Keratinocyte (primary cell): ENCODE results near the gene TMPRSS3. TPM values are rescaled to one million over a fixed set of nuclear protein-coding genes. Genes with fewer than 3 reads are reported as not detected.

Experiments
- DNase-seq: peaks from one replicate; pipeline ENCODE4 v3.0.0-alpha.2; 2011; ENCODE audit warnings: low read depth, missing footprints, low spot score
- FAIRE-seq: peaks from 2 replicates; lab custom pipeline; 2011; peaks lifted over from hg19 to GRCh38; lab: Jason Lieb, UNC
- H2AFZ ChIP-seq: 2 replicates; pipeline ENCODE4 v1.6.0; 2012; ENCODE audit warnings: low read length, control low read depth, inconsistent platforms; ENCODE audit not compliant: control insufficient read depth
- H3K27ac ChIP-seq: 2 replicates; pipeline ENCODE4 v1.5.1; 2011; ENCODE audit warnings: low read length; ENCODE audit not compliant: control insufficient read depth, insufficient read depth
- H3K27me3 ChIP-seq: 3 replicates; pipeline ENCODE4 v1.6.0; 2011; ENCODE audit warnings: low read length; ENCODE audit not compliant: control insufficient read depth, insufficient read depth; ENCODE audit errors: extremely low read depth
- H3K36me3 ChIP-seq, 2 experiments: 2 replicates in 1 of 2; 3 replicates in 1 of 2; pipeline ENCODE4 v1.5.1; 2011; ENCODE audit warnings: low read length in 2 of 2, mild to moderate bottlenecking in 1 of 2; ENCODE audit not compliant: control insufficient read depth in 2 of 2, insufficient read depth in 2 of 2; ENCODE audit errors: extremely low read depth in 1 of 2
- H3K4me1 ChIP-seq: 3 replicates; pipeline ENCODE4 v1.5.1; 2011; ENCODE audit warnings: low read length; ENCODE audit not compliant: control insufficient read depth, insufficient read depth; ENCODE audit errors: extremely low read depth
- H3K4me2 ChIP-seq: 3 replicates; pipeline ENCODE4 v1.6.0; 2011; ENCODE audit warnings: low read depth, low read length; ENCODE audit not compliant: control insufficient read depth, insufficient read depth; ENCODE audit errors: extremely low read depth
- H3K4me3 ChIP-seq, 3 experiments: fragments of 200-600 bp in 1 of 3; sonication (generic) in 1 of 3; 2 replicates in 2 of 3; 3 replicates in 1 of 3; pipeline ENCODE4 v1.5.1; 2011 to 2016; ENCODE audit warnings: low read length in 3 of 3, mild to moderate bottlenecking in 3 of 3, control low read depth in 2 of 3, inconsistent platforms in 1 of 3, low read depth in 1 of 3, mixed read lengths in 1 of 3, mixed run types in 1 of 3, moderate library complexity in 1 of 3; ENCODE audit not compliant: control insufficient read depth in 2 of 3, insufficient read depth in 2 of 3; ENCODE audit errors: extremely low read depth in 1 of 3
- H3K79me2 ChIP-seq: 2 replicates; pipeline ENCODE4 v1.6.0; 2012; ENCODE audit warnings: low read length; ENCODE audit not compliant: control insufficient read depth, insufficient read depth
- H3K9ac ChIP-seq: 3 replicates; pipeline ENCODE4 v1.6.0; 2011; ENCODE audit warnings: low read length; ENCODE audit not compliant: control insufficient read depth, insufficient read depth; ENCODE audit errors: extremely low read depth
- H3K9me1 ChIP-seq: 3 replicates; pipeline ENCODE4 v1.6.0; 2011; ENCODE audit warnings: low read length; ENCODE audit not compliant: control insufficient read depth, insufficient read depth; ENCODE audit errors: extremely low read depth
- H3K9me3 ChIP-seq: 2 replicates; pipeline ENCODE4 v1.5.1; 2012; ENCODE audit warnings: low read depth, low read length; ENCODE audit not compliant: control insufficient read depth
- H4K20me1 ChIP-seq: 3 replicates; pipeline ENCODE4 v1.6.0; 2011; ENCODE audit warnings: low read length; ENCODE audit not compliant: control insufficient read depth, insufficient read depth; ENCODE audit errors: extremely low read depth
- EZH2 ChIP-seq: IDR thresholded peaks from one replicate; pipeline ENCODE4 v1.6.1; 2012; ENCODE audit warnings: inconsistent platforms, mild to moderate bottlenecking, low read length, moderate library complexity
- dilution Hi-C: fragments of 300-500 bp; cut with MboI; formaldehyde crosslinking; loops from one replicate; pipeline ENCODE4 v1.7.0; 2020; ENCODE audit warnings: low sequenced_read_pairs; ENCODE audit not compliant: extremely low pct_ligation_motif_present
- polyA plus RNA-seq, 5 experiments: library from polyadenylated mRNA; depleted of rRNA in 3 of 5; stranded (reverse) in 3 of 5; stranded (forward) in 1 of 5; unstranded in 1 of 5; fragments of >200 nt; gene quantifications; 1 replicate in 1 of 5; 2 replicates in 3 of 5; 3 replicates in 1 of 5; pipeline versions ENCODE4 v1.2.1 to v1.2.3, GENCODE V29; 2011 to 2012; ENCODE audit warnings: missing spikeins in 2 of 5, low read depth in 1 of 5, low replicate concordance in 1 of 5
- TF ChIP-seq, protein P1 (sequence below), 3 experiments: IDR thresholded peaks in 1 of 3; conservative IDR thresholded peaks in 1 of 3; optimal IDR thresholded peaks in 1 of 3; 2 replicates in 2 of 3; 3 replicates in 1 of 3; pipeline versions ENCODE3 to v1.5.1; 2011; ENCODE audit warnings: low read length in 3 of 3, mild to moderate bottlenecking in 3 of 3, moderate library complexity in 2 of 3, control low read depth in 1 of 3, inconsistent platforms in 1 of 3; ENCODE audit not compliant: insufficient read depth in 2 of 3; ENCODE audit errors: extremely low read depth in 1 of 3

TMPRSS3 gene
- polyA plus RNA-seq, 1 donor (not counting 4 experiments of a cell fraction or from before 2014, with no cell fraction given): not detected

- Histone ChIP-seq H3K9me1 (no peaks in the 10 kb centered on the region), H2AFZ (no peak overlapping the region), H3K9ac (no peak overlapping the region), H4K20me1 (no peaks in the 10 kb centered on the region), H3K27ac (no peak overlapping the region), H3K36me3 (no peaks in the 10 kb centered on the region), H3K79me2 (no peaks in the 10 kb centered on the region), H3K4me2 (no peak overlapping the region), H3K4me3 (no peak overlapping the region), H3K4me1 (no peaks in the 10 kb centered on the region), H3K27me3 (no peaks in the 10 kb centered on the region), H3K9me3 (no peaks in the 10 kb centered on the region)
- dilution Hi-C loops: no loop called here
- DNase-seq (no peak), FAIRE-seq (no peak)
- TF ChIP-seq, protein P1, sequence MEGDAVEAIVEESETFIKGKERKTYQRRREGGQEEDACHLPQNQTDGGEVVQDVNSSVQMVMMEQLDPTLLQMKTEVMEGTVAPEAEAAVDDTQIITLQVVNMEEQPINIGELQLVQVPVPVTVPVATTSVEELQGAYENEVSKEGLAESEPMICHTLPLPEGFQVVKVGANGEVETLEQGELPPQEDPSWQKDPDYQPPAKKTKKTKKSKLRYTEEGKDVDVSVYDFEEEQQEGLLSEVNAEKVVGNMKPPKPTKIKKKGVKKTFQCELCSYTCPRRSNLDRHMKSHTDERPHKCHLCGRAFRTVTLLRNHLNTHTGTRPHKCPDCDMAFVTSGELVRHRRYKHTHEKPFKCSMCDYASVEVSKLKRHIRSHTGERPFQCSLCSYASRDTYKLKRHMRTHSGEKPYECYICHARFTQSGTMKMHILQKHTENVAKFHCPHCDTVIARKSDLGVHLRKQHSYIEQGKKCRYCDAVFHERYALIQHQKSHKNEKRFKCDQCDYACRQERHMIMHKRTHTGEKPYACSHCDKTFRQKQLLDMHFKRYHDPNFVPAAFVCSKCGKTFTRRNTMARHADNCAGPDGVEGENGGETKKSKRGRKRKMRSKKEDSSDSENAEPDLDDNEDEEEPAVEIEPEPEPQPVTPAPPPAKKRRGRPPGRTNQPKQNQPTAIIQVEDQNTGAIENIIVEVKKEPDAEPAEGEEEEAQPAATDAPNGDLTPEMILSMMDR (optimal IDR thresholded peaks at IDR 0.05 in 1 of 3, IDR thresholded peaks at IDR 0.05 in 1 of 3, conservative IDR thresholded peaks at IDR 0.05 in 1 of 3; ENCODE audit: extremely low read depth in 1 of 3, insufficient read depth in 2 of 3, low read length in 3 of 3): no peak
- no peak for TF ChIP-seq EZH2
Observed at GRCh38 chr21:42383331-42383730, 12.5 kb downstream of the TMPRSS3 start.

DNA sequence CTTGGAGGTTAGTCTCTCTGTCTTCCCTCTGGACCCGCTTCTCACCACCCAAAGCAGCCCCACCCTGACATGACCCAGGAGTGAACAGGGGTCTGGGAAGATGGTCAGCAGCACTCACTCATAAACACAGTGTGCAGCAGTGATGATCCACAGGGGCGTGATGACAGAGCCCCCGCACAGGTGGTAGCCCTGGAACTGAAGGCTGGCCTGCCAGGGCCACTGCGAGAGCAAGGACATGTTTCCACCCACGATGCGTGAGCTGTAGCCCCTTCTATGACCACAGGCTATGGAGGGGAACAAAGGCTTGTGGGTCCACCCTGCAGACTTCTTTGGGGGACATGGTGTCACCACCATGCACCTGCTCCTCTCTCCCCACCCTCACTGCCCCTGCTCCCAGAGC, 12.9 kb downstream of the TMPRSS3 start:
- H4K20me1 ChIP-seq: no peaks in the 10 kb centered on the region
- no peak for DNase-seq
- no peak overlapping the region for H2AFZ ChIP-seq
- no peak overlapping the region for H3K9ac ChIP-seq
- H3K4me2 ChIP-seq: no peak overlapping the region
- FAIRE-seq: no peak
- no peaks in the 10 kb centered on the region for H3K9me1 ChIP-seq
- no peaks in the 10 kb centered on the region for H3K27me3 ChIP-seq
- dilution Hi-C loops: no loop called here
- H3K9me3 ChIP-seq: no peaks in the 10 kb centered on the region
- no peaks in the 10 kb centered on the region for H3K36me3 ChIP-seq
- no peaks in the 10 kb centered on the region for H3K79me2 ChIP-seq
- H3K4me1 ChIP-seq: no peaks in the 10 kb centered on the region
- H3K27ac ChIP-seq: no peak overlapping the region
- H3K4me3 ChIP-seq: no peak overlapping the region
- TF ChIP-seq EZH2: no peak
- TF ChIP-seq, protein P1 (optimal IDR thresholded peaks at IDR 0.05 in 1 of 3, IDR thresholded peaks at IDR 0.05 in 1 of 3, conservative IDR thresholded peaks at IDR 0.05 in 1 of 3; ENCODE audit: extremely low read depth in 1 of 3, insufficient read depth in 2 of 3, low read length in 3 of 3): no peak
